ENCODE measurements around the gene FCGR3B.
"Not testable (repeated sequence)": the region's sequence is repeated elsewhere in the genome, so short reads cannot be mapped to it uniquely, and the experiment has no call there.

The FCGR3B gene

DNA sequence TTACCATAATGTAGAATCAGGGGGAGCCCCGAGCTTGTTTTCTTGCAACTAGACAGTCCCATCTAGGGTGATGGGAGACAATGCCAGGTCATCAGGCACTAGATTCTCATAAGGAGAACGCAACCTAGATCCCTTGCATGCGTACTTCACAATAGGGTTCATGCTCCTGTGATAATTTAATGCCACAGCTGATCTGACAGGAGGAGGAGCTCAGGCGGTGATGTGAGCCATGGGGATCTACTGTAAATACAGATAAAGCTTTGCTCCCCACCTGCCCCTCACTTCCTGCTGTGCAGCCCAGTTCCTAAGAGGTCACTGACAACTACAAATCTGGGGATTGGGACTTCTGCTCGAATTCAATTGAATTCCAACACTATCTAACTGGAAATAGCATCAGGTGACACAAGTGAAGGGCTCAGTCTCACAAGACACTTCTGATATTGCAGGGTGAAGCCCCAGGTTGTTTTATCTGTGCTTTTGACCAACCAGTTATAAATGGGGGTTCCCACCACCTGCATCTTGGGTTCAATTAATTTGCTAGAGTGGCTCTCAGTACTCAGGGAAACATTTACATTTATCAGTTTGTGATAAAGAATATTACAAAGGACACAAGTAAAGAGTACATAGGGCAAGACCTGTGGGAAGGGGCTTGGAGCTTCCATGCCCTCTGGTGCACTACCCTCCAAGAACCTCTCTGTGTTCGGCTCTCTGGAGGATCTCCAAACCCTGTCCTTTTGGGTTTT is 7.4 kb upstream of the FCGR3B start:
- DNase-seq, result not testable (repeated sequence)

DNA sequence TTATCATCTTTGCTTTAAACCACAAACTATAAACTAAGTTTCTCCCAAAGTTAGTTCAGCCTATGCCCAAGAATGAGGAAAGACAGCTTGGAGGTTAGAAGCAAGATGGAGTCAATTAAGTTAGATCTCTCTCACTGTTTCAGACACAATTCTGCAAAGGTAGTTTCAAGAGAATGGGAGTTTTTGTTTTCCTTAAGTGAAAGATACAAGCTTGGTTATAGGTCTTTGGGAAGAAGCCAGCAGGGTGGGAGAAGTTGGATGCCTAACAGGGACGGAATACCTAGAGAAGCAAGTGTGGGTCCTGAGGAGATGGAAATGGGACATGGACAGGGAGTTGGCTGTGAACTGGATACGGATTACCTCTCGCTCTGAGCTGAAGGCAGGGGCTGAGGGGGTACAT is 6.0 kb upstream of the FCGR3B start:
- DNase-seq, result not testable (repeated sequence)

DNA sequence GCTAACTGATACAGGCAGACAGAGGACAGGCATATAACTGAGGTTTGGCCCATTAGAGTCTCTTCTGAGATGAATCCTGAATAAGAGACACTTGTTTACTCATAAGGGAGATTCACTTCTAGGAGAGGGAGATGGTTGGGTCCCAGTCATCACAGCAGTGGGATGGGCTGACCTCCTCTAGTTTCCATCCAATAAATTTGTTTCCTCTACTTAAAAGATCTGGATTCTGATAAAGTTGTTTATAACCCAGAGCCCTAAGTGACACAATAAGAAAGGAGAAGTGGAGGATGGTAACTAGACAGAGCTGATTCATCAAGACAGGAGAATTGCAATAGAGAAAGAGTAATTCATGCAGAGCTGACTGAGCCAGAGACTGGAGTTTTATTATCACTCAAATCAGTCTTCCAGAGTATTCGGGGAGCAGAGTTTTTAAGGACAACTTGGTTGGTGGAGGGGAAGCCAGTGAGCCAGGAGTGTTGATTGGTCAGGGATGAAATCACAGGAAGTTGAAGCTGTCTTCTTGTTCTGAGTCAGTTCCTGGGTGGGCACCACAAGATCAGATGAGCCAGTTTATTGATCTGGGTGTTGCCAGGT is 5.3 kb upstream of the FCGR3B start:
- not testable (repeated sequence) for DNase-seq

DNA sequence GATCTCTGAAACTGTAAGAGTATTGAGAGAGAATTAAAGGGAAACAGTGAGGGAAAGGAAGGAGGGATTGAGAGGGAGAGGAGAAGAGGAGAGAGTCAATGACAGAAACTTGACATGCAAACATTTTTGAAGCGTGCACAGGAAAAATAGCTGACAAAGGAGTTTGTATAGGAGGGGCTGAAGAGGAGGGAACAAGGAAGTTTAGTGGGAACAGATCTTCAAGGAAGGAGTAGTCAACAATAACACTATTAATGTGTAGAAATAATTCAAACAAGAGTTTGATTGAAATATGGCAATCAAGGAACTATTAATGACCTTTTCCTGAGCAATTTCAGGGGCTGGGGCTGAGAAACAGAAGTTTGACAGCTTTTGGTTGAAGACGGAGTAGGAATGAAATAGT is 4.0 kb upstream of the FCGR3B start:
- DNase-seq, result not testable (repeated sequence)

DNA sequence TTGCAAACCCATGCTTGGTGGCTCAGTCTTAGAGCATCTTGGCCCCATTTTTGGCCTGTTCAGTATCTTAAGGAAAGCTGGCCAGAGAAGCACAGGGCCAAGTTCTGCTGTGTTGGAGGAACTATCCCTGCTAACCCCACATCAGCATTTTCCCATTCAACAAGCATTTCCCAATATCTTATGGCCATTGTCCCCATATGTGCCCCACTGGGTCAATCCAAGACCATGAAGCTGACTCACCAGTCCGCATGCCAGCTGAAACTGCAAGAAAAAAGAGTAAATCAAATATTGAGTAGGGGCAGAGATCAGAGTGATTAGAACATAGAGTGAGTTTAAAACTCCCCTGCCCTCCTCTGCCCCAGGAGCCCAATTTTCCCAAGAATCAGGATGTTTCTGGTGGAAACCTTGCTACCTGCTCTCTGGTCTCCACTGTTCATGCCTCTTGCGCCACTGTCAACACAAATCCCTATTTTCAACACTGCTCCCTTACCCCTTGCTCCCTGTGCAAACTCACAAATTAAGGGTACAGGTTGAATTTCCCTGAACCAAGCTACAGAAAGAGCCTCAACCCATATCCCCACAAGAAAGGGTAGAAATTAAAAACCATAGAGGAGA is 741 bp downstream of the FCGR3B start:
- DNase-seq, result not testable (repeated sequence)

DNA sequence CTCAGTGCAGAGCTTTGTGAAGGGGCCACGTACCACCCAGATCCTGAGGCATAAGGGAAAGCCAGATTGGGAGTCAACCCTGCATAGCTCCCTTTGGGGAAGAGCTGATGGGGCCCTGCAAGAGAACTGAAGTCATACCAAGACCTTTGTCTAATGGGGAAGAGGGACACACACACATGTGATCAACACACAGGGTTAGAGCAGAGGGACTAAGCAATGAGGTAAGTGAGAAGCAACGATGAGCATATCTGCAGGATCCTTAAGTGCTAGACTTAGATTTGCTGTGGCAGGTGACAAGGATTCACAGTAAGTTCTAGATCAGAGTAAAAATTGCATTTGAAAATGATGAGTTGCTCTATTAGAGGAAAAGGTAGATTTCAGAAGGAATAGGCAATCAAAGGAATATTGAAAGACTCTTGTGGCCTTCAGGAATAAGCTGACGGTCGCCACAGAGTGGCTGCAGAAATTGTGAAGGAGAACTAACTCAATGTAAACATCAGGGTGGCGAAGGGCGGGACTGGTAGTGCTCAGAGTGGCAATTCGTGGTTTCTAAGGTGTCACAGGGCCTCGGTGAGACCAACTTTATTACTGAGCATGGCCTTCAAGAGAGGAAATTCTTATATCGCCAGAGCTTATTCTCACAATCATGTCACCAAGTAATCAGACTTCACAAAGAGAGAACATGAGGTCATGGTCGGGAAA is 4.4 kb downstream of the FCGR3B start:
- not testable (repeated sequence) for DNase-seq

DNA sequence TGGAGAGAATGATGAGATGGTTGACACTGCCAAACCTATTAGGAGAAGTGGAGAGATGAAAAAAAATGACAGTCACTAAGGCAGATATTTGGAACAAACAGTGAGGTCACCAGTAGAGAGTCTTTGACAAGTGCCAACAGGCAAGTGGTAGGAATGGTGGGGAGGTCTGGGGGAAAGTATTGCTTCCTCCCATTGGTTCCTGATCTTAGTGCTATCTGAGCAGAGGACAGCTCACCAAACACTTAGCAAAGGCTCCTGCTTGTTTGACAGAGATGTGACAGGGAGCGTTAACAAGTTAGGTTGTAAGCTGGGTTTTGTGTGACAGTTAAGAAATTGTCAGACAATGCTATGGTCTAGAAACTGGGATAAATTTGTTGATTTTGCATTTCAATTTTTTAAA is 6.4 kb downstream of the FCGR3B start:
- not testable (repeated sequence) for DNase-seq

DNA sequence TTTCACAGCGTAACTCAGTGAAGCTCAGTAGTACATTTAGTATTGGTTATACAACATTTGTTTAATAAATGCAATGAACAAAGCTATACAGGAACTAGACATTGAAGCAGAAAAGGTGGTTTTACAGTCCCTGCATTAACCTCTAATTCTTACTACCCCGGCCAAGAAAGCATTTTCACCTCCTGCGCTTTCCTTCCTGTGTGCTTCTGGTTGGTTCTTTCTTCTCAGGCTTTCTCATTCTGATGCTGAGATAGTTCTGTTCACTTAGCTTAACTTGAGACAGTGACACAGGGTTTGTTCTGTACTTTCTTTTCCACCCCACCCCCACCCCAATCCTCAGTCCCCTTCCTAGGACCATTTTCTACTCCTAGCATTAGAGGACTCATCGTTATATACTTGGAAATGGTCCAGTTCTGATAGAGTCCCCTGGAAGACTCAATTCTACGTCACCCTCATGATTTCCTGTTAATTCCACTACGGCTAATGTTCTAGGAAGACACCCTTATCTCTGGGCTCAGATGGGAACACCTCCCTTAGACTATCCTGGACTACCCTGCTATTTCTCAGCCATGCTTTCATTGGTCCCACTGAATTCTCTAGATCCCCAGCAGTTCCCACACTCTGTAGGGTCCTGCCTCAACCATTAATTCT is 7.5 kb downstream of the FCGR3B start:
- DNase-seq, result not testable (repeated sequence)

DNA sequence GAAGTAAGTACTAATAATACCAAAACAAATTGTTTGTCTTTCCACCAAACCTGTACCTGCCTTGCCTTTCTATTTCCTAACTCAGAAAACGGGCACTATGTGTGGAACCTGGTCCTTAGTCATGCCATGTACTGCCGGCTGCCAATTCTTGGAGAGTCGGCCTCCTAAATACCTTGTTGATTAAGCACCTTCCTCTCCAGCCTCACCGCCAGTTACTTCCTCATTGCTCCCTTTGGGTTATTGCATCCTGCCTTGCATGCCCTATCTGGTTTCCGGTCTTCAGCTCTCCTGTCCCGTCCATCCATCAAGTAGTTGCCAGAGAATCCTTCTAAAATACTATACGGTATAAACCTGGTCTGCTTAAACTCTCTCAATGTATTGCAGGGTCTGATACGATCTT is 8.9 kb downstream of the FCGR3B start:
- not testable (repeated sequence) for DNase-seq

DNA sequence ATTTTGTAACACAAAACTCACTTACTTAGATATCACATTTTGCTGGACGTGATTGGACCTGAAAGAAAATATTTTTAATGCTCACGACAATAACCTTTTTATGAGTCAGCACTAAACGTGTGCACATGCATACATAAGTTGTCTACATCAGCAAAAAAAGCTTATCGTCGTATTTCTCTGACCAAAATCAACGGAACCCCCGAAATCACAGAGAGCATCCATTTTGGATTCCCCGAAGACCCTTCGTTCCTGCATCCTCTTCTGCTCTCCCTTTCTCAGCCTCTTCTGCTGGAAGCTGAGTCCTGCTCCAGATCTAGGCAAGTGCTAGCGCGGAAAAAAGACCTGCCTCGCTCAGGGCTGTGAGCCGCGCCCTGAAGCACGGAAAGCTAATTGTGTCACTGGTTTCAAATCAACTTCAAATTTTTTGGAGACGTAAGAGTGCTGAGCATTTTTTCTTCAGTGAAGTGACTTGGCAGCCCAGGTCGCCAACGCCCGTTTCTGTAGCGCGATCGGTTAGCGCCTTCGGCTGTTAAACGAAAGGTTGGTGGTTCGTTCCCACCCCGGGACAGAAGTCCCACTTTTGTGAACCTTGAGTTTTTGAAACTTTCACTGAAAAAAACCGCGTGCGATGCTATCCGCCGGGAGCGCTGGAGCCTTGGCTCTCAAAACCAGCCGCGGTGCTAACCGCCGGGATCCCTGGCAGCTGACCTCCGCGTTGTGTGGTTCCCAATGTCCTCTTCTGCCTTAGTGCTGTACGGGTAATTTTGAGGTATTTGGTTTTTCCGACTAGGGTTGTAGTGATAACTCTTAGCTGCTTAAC is 9.6 kb downstream of the FCGR3B start:
- DNase-seq, result peak; percentile 50

DNA sequence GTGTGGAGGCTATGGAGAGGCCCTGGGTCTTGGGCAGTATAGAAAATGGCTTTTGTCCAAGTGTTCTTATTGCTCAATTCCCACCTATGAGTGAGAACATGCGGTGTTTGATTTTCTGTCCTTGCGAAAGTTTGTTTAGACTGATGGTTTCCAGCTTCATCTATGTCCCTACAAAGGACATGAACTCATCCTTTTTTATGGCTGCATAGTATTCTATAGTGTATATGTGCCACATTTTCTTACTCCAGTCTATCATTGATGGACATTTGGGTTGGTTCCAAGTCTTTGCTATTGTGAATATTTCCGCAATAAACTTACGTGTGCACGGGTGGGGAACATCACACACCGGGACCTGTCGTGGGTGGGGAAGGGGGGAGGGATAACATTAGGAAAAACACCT is 10.6 kb downstream of the FCGR3B start:
- not testable (repeated sequence) for DNase-seq

DNA sequence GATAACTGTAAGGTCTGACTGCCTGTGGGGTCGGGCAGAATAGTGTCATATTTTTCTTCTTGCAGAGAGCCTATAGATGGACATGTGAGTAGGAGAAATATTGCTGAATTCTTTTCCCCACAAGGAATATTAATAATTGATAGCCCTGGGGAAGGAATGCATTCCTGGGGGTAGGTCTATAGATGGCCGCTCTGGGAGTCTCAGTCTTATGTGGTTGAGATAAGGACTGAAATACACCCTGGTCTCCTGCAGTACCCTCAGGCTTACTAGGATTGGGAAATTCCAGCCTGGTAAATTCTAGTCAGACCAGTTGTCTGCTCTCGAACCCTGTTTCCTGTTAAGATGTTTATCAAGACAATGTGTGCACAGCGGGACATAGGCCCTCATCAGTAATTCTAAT is 12.5 kb downstream of the FCGR3B start:
- DNase-seq, result not testable (repeated sequence)

DNA sequence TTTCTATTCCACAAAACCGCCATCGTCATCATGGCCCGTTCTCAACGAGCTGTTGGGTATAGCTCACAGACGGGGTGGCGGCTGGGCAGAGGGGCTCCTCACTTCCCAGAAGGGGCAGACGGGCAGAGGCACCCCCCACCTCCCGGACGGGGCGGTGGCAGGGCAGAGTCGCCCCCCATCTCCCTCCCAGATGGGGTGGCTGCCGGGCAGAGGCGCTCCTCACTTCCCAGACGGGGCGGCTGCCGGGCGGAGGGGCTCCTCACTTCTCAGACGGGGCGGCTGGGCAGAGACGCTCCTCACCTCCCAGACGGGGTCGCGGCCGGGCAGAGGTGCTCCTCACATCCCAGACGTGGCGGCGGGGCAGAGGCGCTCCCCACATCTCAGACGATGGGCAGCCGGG is 14.6 kb downstream of the FCGR3B start:
- DNase-seq, result not testable (repeated sequence)

DNA sequence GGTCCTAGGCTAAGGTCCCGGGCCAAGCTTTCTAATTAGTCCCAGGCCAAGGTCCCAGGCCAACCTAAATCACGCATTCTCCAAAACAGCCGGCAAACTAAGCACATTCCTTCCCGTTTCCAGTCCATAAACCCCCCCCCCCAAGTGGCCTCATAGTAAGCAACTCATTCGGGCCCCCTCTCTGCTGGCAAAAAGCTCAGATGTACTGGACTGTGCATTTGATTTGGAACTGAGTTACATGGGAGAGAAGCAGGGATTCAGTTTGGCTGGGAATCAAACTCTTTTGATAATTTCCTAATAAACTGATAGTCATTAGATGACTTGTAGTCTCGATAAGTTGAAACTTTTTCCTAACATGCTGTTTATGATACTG is 17.8 kb downstream of the FCGR3B start:
- not testable (repeated sequence) for DNase-seq

DNA sequence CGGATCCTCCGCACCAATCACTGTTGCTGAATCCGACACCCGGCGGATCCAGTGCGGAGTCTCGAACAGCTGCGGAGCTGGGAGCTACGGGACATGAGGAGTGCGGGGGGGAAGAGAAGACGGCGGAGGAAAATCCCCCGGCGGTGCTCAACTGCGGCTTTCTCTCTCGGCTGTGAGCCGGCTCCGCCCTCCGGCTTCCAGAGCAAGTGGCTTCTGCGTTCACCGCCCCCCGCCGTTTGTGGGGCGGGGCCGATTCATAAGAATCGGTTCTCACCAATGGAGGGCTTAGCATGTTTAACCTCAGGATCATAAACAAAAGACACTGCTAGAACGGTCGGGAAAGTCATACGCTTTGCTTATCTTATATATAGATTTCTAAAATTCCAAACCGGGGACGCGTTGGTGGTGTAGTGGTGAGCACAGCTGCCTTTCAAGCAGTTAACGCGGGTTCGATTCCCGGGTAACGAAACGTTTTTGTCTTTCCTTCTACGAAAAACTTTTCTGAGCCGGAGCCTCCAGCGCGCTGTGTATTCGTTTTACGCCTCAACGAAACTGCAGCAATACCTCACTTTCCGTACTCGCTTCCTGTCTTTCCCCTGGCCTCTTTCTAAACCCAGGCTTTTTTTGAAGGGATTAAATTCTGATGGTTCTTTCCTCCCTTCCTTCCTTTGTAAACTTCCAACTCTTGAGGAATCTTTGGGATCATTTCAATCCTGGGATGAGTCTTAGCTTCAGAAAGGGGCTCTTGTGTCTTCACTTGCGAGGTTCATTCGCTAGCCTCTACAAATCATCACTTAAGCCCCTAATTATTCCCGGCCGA is 18.4 kb downstream of the FCGR3B start:
- peak; percentile 93 for DNase-seq

DNA sequence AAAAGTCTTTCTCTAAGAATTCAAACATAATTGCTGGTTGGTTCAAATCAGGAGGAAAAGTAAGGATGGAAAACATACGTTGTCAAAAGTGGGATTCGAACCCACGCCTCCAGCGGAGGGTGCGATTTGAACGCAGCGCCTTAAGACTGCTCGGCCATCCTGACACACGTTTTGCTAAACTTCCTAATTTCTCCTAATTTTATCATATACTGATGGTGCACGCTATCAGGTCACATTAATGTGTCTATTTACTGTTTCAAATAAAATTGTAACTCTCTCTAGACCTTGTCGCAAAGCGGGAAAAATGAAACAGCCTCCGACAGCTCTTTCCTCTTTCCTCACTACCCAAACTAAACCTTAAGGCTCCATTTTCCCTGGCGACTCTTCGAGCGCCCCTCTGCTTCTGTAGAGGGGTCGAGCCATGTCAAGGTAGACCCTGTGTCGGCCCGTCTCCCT is 19.1 kb downstream of the FCGR3B start:
- DNase-seq, result not testable (repeated sequence)

DNA sequence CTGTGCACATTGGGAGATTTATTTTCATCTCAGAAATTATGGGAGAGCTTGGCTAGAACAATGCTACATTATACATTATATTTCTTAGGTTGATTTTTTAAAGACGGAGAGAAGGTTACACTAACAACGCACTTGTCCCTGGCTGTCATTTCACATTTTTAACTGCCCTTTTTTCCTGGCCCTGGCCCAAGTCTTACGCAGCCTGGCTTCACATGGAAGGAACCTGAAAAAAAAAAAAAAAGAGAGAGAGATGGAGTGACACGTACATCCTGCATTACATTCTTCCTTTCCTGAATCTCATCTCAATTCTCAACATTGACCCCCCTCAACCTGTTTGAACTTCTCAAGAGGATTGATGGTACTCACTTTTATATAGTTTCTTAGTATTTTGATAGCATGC is 20.8 kb downstream of the FCGR3B start:
- DNase-seq, result not testable (repeated sequence)

DNA sequence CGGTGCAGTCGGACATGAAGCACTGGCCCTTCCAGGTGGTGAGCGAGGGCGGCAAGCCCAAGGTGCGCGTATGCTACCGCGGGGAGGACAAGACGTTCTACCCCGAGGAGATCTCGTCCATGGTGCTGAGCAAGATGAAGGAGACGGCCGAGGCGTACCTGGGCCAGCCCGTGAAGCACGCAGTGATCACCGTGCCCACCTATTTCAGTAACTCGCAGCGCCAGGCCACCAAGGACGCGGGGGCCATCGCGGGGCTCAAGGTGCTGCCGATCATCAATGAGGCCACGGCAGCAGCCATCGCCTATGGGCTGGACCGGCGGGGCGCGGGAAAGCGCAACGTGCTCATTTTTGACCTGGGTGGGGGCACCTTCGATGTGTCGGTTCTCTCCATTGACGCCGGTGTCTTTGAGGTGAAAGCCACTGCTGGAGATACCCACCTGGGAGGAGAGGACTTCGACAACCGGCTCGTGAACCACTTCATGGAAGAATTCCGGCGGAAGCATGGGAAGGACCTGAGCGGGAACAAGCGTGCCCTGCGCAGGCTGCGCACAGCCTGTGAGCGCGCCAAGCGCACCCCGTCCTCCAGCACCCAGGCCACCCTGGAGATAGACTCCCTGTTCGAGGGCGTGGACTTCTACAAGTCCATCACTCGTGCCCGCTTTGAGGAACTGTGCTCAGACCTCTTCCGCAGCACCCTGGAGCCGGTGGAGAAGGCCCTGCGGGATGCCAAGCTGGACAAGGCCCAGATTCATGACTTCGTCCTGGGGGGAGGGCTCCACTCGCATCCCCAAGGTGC is 24.2 kb downstream of the FCGR3B start:
- not testable (repeated sequence) for DNase-seq

DNA sequence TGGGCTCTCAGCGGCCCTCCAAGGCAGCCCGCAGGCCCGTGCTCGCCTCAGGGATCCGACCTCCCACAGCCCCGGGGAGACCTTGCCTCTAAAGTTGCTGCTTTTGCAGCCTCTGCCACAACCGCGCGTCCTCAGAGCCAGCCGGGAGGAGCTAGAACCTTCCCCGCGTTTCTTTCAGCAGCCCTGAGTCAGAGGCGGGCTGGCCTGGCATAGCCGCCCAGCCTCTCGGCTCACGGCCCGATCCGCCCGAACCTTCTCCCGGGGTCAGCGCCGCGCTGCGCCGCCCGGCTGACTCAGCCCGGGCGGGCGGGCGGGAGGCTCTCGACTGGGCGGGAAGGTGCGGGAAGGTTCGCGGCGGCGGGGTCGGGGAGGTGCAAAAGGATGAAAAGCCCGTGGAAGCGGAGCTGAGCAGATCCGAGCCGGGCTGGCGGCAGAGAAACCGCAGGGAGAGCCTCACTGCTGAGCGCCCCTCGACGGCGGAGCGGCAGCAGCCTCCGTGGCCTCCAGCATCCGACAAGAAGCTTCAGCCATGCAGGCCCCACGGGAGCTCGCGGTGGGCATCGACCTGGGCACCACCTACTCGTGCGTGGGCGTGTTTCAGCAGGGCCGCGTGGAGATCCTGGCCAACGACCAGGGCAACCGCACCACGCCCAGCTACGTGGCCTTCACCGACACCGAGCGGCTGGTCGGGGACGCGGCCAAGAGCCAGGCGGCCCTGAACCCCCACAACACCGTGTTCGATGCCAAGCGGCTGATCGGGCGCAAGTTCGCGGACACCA is 25.0 kb downstream of the FCGR3B start:
- DNase-seq, result not testable (repeated sequence)

All from GDM1 (cell line).